ENCODE results near the gene F2. TPM values are rescaled to one million over a fixed set of nuclear protein-coding genes. Genes with fewer than 3 reads are reported as not detected.
A peak's percentile ranks its signal among the peaks of the same experiment; 100 is the strongest.

F2 gene
- total RNA-seq, 1 experiment from 2014 or later, result not detected

- no peak for DNase-seq (ENCODE audit: unreplicated experiment)
Measured at GRCh38 chr11:46672381-46672839, 46.6 kb upstream of the F2 start.

GRCh38 chr11:46673713-46674462, 45.1 kb upstream of the F2 start:
- ChIA-PET CTCF (interaction anchor here (0.5 to 1.2 kb wide), 5 partner anchors 12 to 343 kb away, joined by 3 to 5 read pairs (median 3); no protein-coding TSS in a partner anchor), POLR2A (interaction anchor here (0.6 to 5.2 kb wide), 10 partner anchors 9 to 378 kb away, joined by 3 to 69 read pairs (median 16); partner anchors contain the start of genes ARHGAP1, ATG13, HARBI1 and ZNF408)
- BruUV-seq (replicated peaks), result no TSS peak
- intact Hi-C loops (cut with micrococcal nuclease), result no loop called here
- Mint-ChIP-seq H3K4me3 (ENCODE audit: unreplicated experiment) (no peak overlapping the region), H3K9me3 (ENCODE audit: unreplicated experiment) (no peaks in the 10 kb centered on the region), H3K27ac (ENCODE audit: low read depth, unreplicated experiment) (peak overlapping the region; percentile 97), H3K36me3 (ENCODE audit: insufficient read depth, unreplicated experiment) (peaks cover 76% of the 10 kb centered on the region), H3K4me1 (ENCODE audit: insufficient read depth, unreplicated experiment) (peaks cover 14% of the 10 kb centered on the region), H3K27me3 (ENCODE audit: insufficient read depth, unreplicated experiment) (no peaks in the 10 kb centered on the region)
- no peak for TF ChIP-seq CTCF (IDR thresholded peaks at IDR 0.05; ENCODE audit: unreplicated experiment)
- no peak for DNase-seq (ENCODE audit: unreplicated experiment)

More at GRCh38 chr11:46672381-46672839, 46.6 kb upstream of the F2 start:
- Mint-ChIP-seq H3K36me3 (ENCODE audit: insufficient read depth, unreplicated experiment) (peaks cover 67% of the 10 kb centered on the region), H3K9me3 (ENCODE audit: unreplicated experiment) (no peaks in the 10 kb centered on the region), H3K4me1 (ENCODE audit: insufficient read depth, unreplicated experiment) (peaks cover 14% of the 10 kb centered on the region), H3K27me3 (ENCODE audit: insufficient read depth, unreplicated experiment) (no peaks in the 10 kb centered on the region), H3K27ac (ENCODE audit: low read depth, unreplicated experiment) (no peak overlapping the region), H3K4me3 (ENCODE audit: unreplicated experiment) (no peak overlapping the region)
- intact Hi-C loops (cut with micrococcal nuclease), result no loop called here
- TF ChIP-seq CTCF (IDR thresholded peaks at IDR 0.05; ENCODE audit: unreplicated experiment), result no peak
- POLR2A ChIA-PET, result interaction anchor here (1.5 kb wide), 1 partner anchor 11 kb away, joined by 5 read pairs; no protein-coding TSS in a partner anchor
- CTCF ChIA-PET, result no interaction called here
- TSS peak; percentile 23 for BruUV-seq (replicated peaks)

GRCh38 chr11:46674463-46675287, 44.3 kb upstream of the F2 start:
- Mint-ChIP-seq H3K4me1 (ENCODE audit: insufficient read depth, unreplicated experiment) (peaks cover 14% of the 10 kb centered on the region), H3K36me3 (ENCODE audit: insufficient read depth, unreplicated experiment) (peaks cover 76% of the 10 kb centered on the region), H3K4me3 (ENCODE audit: unreplicated experiment) (no peak overlapping the region), H3K27ac (ENCODE audit: low read depth, unreplicated experiment) (peak overlapping the region; percentile 97), H3K27me3 (ENCODE audit: insufficient read depth, unreplicated experiment) (no peaks in the 10 kb centered on the region), H3K9me3 (ENCODE audit: unreplicated experiment) (no peaks in the 10 kb centered on the region)
- DNase-seq (ENCODE audit: unreplicated experiment), result no peak
- no peak for TF ChIP-seq CTCF (IDR thresholded peaks at IDR 0.05; ENCODE audit: unreplicated experiment)
- intact Hi-C loops (cut with micrococcal nuclease), result no loop called here
- POLR2A ChIA-PET, result interaction anchor here (0.6 to 5.2 kb wide), 19 partner anchors 9 to 757 kb away, joined by 3 to 69 read pairs (median 5); partner anchors contain the start of genes AMBRA1, ARHGAP1, ATG13 and HARBI1
- CTCF ChIA-PET, result interaction anchor here (0.5 to 1.6 kb wide), 10 partner anchors 13 to 344 kb away, joined by 3 to 5 read pairs (median 3); no protein-coding TSS in a partner anchor
- BruUV-seq (replicated peaks), result no TSS peak
